DMS153 treated with DMSO at 0.1 percent for 48 hours (cell line): Measurements from ENCODE around the gene MAPRE3.

Source experiments
- DNase-seq: peaks from one replicate; lab custom pipeline; 2025; ENCODE audit not compliant: unreplicated experiment; lab: John Stamatoyannopoulos, UW

Gene MAPRE3

GRCh38 chr2:26982102-26982742, 11.8 kb downstream of the MAPRE3 start:
- peak; percentile 91 for DNase-seq

DNA sequence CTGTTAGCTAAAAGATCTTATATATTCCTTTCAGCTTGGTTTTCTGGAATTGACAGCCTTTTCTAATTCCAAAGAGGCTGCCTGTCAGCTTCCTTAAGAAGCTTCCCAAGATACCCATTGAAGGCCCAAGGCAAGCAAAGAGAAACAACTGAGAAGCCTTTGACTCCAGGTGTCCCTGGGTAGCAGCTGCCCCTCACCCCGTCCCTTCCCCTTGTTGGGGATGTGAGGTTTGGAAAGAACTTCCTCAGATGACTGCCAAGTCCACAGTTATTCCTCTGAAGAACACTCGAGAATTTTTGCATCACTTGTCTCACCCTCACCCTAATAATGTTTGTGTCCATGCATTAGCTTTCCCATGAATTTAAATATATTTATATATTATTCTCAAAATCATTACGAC, 13.3 kb downstream of the MAPRE3 start:
- no peak for DNase-seq

- no peak for DNase-seq
Measured at GRCh38 chr2:26985807-26986206, 15.4 kb downstream of the MAPRE3 start.

- DNase-seq = no peak
Measured at GRCh38 chr2:26986576-26986975, 16.1 kb downstream of the MAPRE3 start.

DNA sequence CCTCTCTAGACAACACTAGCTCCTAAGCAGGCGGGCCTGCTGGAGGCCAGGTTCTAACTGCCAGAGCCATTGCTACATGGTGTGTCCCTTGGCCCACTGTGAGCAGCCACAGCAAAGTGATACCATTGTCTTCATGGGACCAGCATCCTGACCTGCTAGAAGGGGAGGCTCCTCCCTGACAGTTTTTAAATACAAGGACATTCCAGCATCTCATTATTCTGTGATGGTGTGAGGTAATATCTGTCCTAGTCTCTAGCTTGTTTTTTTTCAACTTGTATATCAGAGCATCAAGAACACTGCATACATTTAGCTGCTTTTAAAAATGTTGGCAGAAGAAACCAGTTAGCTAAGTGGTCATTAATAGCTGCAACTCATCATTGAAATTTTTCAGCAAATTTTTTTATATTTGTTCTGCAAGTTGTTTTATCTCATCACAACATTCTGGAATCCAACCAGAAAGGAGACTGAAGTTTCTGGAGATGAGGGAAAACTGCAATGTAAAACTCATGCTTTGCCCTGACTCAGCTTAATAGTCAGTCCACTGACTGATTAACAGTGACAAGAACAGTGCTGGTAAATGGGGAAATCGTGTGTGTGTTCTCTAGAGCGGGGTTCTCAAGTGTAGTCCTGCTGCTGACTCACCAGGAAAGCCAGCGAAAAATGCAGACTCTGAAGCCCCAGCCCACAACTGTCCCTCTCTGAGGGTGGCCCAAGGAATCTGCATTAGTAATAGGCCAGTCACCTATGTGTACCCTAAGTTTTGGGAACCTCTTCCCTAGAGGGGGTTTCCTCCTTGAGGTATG, 17.8 kb downstream of the MAPRE3 start:
- DNase-seq = no peak

GRCh38 chr2:26989156-26989555, 18.7 kb downstream of the MAPRE3 start:
- DNase-seq = no peak

DNA sequence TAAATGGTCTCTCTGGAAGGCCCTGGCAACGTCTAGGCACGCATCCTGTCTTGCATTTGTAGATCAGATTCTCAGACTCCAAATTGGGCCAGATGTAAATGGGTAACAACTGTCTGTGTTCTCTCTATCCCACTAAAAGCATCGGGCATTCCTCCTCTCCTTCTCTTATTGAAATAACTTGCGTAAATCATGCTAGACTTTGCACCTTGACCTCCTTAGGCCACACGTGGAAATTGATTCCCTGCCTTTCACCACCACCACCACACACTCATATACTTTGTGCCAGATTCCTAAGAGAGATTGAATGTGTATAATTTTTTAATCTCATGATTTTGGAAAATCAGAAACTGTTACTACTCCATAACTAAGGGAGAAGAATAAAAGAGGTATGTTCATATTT, 21.3 kb downstream of the MAPRE3 start:
- DNase-seq = no peak

DNA sequence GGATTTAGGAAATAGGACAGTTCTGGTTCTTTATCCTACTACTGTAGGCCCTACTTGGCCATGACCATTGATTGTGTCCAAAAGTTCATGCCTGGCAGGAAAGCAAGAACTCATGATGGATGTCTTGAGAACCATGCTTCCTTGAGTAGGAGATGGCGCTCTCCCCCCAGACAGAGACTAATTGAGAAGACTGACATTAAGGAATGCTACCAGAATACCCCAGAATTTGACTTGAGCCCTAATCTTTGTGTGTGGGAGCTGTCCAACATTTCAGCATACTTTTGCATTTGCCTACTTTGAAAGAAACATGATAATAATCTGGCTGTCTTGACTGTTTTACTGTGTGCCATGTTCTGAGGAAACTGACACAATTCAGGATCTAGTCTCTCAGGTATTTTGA, 23.3 kb downstream of the MAPRE3 start:
- no peak for DNase-seq

- no peak for DNase-seq
Measured at GRCh38 chr2:26994983-26995382, 24.5 kb downstream of the MAPRE3 start.

DNA sequence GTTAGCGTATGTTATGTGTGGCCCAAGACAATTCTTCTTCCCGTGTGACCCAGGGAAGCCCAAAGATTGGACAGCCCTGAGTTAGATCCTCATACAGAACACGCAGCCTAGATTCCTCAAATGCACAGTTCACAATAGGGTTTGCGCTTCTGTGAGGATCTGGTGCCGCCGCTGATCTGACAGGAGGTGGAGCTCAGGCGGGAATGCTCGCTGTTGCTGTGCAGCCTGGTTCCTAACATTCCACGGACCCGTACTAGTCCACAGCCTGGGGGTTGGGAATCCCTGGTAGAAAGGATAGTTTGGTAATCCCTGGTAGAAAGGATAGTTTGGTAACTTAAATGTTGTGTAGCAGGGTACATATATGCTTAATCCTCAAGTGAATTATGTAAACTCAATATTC, 27.0 kb downstream of the MAPRE3 start:
- DNase-seq = no peak

GRCh38 chr2:26998323-26998722, 27.9 kb downstream of the MAPRE3 start:
- no peak for DNase-seq

GRCh38 chr2:27000228-27000627, 29.8 kb downstream of the MAPRE3 start:
- DNase-seq = no peak

GRCh38 chr2:27000995-27001394, 30.6 kb downstream of the MAPRE3 start:
- DNase-seq = no peak

GRCh38 chr2:27001950-27002349, 31.5 kb downstream of the MAPRE3 start:
- DNase-seq = no peak

DNA sequence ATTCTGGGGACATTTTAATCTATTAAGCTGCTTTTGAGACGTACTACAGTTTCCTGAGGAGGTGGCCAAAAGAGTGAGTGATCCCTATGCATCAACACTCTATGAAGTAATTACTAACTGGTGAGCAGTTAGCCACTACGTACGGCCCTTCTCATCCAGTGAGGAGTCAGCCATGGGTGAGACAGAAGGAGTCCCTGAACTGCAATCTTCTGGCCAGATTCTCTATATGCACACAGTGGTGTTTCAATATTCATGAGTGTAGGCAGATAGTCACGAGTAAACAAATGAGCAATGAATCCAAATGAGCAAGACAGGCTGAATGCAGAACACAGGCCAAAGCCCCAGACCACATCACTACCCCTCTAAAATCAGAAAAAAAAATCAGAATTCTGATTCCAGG, 32.6 kb downstream of the MAPRE3 start:
- DNase-seq = no peak

DNA sequence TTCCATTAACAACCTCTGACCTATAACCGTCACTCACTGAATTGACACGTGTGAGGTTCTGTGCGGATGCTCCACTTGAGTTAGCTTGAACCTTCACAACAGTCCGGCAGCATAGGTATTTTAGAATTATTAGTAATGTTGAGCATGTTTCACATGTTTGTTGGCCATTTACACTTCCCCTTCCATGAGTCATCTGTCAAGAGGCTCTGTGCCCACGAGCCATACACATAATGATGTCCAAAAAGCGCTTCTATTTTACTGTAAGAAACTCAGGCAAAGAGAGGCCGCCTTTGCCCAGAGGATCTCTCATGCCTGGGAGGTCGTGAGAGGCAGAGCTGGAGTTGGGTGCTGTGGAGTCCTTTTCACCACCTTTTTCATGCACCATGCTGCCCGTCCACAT, 33.4 kb downstream of the MAPRE3 start:
- no peak for DNase-seq

DNA sequence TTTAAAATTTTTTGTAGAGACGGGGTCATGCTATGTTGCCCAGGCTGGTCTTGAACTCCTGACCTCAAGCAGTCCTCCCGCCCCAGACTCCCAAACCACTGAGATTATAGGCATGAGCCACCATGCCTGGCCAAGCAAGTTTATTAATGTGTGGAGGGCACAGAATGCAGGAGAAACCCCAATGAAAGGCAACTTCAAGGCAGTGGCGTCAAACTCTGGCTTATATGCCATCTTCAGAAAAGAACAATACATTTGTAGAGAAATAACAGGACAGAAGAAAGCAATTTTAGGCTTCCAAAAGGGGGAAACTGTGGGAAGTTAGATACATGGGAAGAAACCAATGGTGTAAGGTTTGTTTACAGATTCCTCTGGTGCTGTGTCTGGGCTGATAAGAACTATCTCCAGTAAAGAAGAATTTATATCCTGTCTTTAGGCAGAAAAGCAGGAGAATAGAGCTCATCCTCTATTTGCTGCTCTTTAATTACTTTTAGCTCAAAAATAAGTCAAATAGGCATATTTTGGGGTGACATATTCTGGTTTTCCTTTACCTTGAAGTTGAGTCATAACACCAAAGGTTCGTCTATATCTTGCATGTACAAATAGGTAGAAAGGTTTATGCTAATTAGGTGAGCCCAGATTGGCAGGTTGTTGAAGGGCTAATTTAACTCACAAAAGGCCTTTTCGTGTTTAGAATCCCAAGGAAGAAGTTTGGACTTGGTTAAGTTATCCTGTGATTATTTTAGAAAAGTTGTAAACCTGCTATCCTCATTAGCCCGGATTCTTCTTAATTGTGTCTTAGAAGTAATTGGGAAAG, 36.4 kb downstream of the MAPRE3 start:
- no peak for DNase-seq

GRCh38 chr2:27007416-27008374, 37.3 kb downstream of the MAPRE3 start:
- no peak for DNase-seq

DNA sequence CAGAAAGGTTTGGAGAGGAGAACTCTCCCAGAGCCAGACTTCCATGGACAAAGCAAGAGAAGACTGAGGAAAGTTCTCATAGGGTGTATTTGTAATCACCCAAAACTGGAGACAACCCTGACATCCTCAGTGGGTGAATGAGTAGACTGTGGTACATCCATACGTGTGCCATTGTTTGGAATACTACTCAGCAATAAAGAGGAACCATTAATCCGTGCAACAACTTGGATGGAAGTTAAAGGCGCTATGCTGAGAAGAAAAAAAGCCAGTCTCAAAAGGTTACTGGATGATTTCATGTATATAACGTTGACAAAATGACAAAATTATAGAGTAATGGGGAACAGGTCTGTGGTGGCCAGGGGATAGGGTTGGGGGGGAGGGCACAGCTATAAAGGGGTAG, 38.2 kb downstream of the MAPRE3 start:
- no peak for DNase-seq

DNA sequence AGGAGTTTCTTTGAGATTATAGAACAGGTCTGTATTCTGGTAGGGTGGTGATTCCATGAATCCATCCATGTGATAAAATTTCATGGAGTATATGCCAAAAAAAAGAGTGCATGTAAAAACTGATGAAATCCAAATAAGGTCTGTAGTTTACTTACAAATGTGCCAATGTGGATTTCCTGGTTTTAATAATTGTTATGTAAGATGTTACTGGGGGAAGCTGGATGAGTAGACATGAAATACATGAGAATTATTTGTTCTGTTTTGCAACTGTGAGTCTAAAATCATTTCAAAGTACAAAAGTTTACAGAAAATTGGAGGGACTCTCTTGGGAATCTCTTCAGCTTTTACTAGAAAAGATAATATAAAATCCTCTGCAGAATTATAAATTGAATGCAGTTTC, 38.6 kb downstream of the MAPRE3 start:
- DNase-seq = no peak

- no peak for DNase-seq
Measured at GRCh38 chr2:27009716-27010115, 39.3 kb downstream of the MAPRE3 start.
